C4-2B (cell line): ENCODE data around the gene LYZL1.
"Not testable (repeated sequence)": the region's sequence is repeated elsewhere in the genome, so short reads cannot be mapped to it uniquely, and the experiment has no call there.

ENCODE experiments used
- H3K27ac ChIP-seq: fragments of 450-650 bp; 2 replicates; pipeline ENCODE4 v1.5.1; 2017
- ZFX ChIP-seq: fragments of 450-650 bp; IDR thresholded peaks from 2 replicates; pipeline ENCODE4 v1.6.1; 2017
- TF ChIP-seq, protein P1 (sequence below): fragments of 450-650 bp; conservative IDR thresholded peaks from 2 replicates; pipeline ENCODE4 v1.5.1; 2017; ENCODE audit warnings: mild to moderate bottlenecking

LYZL1 gene

DNA sequence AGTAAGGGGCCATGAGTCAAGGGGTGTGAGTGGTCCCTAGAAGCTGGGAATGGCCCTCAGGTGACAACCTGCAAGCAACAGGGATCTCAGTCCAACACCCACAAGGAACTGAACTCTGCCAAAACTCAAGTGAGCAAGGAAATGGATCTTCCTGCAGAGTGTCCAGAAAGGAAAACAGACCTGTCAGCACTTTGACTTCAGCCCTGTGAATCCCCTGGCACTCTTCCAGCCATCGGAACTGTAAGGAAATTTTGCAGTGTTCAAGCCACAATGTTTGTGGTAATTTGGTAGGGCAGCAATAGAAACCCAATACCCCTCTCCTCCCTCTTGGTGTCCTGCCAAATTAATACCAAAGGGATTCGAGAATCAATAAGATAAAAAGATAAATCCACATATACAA, 6.9 kb downstream of the LYZL1 start:
- no peak overlapping the region for H3K27ac ChIP-seq
- TF ChIP-seq, protein P1, sequence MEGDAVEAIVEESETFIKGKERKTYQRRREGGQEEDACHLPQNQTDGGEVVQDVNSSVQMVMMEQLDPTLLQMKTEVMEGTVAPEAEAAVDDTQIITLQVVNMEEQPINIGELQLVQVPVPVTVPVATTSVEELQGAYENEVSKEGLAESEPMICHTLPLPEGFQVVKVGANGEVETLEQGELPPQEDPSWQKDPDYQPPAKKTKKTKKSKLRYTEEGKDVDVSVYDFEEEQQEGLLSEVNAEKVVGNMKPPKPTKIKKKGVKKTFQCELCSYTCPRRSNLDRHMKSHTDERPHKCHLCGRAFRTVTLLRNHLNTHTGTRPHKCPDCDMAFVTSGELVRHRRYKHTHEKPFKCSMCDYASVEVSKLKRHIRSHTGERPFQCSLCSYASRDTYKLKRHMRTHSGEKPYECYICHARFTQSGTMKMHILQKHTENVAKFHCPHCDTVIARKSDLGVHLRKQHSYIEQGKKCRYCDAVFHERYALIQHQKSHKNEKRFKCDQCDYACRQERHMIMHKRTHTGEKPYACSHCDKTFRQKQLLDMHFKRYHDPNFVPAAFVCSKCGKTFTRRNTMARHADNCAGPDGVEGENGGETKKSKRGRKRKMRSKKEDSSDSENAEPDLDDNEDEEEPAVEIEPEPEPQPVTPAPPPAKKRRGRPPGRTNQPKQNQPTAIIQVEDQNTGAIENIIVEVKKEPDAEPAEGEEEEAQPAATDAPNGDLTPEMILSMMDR: no peak
- no peak for TF ChIP-seq ZFX

DNA sequence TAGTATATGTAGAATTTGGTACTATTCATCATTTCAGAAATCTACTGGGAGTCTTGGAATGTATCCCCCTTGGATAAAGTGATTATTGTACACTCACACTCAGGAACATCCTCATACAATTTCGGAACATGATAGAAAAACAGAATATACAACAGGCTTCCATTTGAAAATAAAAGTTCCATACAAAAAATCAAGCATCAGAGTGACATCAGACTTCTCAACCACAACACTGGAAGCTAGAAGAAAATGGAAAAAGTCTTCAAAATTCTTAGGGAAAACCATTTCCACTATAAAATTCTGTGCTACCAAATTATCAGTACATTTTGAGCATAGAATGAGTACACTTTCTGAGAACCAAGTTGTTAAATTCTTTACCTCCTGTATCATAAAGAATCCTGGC, 8.8 kb downstream of the LYZL1 start:
- TF ChIP-seq, protein P1: no peak
- TF ChIP-seq ZFX: no peak
- no peak overlapping the region for H3K27ac ChIP-seq

DNA sequence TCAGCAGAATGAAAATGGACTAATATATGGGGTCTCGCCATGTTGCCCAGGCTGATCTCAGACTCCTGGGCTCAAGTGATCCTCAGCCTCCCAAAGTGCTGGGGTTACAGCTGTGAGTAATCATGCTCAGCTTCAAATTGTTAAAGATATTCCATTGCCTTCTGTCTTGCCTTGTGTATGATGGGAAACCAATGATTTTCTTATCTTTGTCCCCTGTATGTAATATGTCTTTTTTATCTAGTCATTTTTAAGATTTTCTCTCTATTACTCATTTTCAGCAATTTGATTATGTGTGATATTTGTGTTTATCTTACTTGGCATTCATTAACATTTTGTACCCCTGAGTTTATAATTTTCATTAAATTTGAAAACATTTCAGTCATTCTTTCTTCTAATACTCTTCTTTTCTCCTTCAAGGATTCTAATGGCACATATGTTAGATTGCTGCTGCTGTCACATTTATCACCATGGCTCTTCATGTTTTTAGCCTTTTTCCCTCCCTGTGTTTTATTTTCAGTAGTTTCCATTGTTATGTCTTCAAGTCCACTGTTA, 12.6 kb downstream of the LYZL1 start:
- H3K27ac ChIP-seq: no peak overlapping the region
- no peak for TF ChIP-seq ZFX
- TF ChIP-seq, protein P1: no peak

DNA sequence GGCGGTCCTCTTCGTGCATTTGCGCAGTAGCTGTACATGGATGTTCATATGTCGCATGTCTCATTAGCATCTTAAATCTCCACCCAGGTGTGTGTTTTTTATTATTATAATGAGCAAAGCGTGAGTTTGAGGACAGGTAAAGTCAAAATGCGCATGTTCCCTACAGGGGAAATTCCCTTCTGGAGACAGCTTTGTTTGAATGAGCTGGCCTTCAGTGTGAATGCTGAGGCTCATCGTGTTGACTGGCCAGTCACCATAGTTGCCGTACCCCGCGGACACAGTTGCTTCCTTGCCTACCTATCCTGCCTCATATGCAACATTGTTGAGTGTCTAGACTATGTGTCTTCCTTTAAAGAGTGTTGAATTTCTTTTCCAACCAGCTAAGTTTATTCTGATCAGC, 13.6 kb downstream of the LYZL1 start:
- TF ChIP-seq ZFX: no peak
- TF ChIP-seq, protein P1: no peak
- no peak overlapping the region for H3K27ac ChIP-seq

DNA sequence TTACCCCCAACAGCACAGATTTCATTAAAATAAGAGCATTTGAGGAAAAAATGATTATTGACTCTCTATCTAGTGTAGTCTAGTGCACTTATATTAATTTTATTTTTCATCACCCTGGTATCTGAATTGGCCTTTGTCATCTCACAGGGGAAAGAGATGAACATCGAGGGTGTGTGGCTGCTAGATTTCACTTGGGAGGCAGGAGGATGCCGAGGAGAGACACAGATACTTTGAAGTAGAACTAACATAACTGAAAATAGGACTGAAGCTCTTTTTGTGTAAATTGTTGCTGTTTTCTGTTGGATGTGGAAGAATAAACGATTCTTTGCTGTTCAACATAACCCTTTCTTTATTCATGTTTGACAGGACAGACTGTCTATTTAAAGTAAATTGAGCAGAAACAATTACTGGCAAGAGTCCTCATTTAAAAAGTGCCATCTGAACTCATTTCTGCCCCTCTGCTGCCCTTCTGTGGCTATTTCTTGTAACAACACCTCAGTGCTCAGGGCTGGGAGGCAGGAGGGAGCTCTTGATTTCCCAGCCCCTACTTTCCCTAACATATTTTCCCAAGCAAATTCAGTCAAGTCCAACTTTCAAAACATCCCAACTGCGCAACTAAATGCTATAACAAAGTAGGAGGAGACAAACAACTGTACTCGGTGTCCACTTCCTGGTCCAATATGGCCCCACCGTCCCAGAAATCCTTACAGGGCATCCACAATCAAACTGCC, 15.6 kb downstream of the LYZL1 start:
- TF ChIP-seq, protein P1: peak; percentile 87
- TF ChIP-seq ZFX: no peak
- no peak overlapping the region for H3K27ac ChIP-seq

DNA sequence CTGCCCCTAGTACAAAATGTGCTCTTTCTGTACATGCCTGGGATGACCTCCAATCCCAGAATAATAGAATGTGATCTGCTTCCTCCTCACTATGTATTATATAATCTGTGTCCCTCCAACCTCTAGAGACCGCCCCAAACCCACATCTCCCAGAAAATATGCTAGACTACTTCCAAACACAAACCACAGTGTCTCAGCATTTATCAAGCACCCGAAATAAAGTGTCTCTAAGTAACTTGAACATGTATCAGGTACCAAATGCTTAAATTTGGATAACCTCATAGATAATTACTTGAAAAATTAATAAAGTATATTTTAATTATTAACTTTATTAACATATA, 16.1 kb downstream of the LYZL1 start:
- H3K27ac ChIP-seq: no peak overlapping the region
- TF ChIP-seq, protein P1: no peak
- TF ChIP-seq ZFX: no peak

DNA sequence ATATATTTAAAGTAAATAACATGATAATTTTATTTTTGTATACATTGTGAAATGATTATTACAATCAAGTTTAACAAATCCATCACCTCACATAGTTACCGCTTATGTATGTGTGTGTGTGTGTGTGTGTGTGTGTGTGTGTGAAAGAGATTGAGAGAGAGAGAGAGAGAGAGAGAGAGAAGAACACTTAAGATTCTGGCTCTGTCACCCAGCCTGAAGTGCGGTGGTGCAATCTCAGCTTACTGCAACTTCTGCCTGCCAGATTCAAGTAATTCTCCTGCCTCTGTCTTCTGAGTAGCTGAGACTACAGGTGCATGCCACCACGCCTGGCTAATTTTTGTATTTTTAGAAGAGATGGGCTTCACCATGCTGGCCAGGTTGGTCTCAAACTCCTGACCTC, 17.8 kb downstream of the LYZL1 start:
- no peak overlapping the region for H3K27ac ChIP-seq
- TF ChIP-seq, protein P1: no peak

DNA sequence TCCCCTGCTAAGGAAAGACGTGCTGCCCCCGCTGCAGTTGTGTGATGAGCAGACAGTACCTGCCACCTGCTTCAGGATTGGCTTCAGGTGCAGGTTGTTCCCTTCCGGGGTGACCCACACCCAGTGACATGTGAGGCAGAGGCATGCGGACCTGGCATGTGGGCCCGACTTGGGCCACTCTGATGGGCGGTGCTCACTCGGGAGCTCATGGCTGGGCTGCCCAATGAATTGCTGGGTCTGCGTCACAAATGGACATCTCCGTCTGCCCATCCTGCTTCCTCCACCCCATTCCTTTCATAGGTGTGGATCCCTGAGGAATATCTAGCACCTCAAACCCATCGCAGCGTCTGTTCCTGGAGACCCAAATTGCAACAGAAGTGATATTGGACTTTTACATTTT, 19.3 kb downstream of the LYZL1 start:
- not testable (repeated sequence) for H3K27ac ChIP-seq
